ENCODE data around the gene HOXA3. TPM values are rescaled to one million over a fixed set of nuclear protein-coding genes. Genes with fewer than 3 reads are reported as not detected.

Gene HOXA3
- total RNA-seq, 2 donors from 2014 or later = not detected

- H3K27me3 Mint-ChIP-seq (ENCODE audit: insufficient read depth) = peaks cover 97% of the 10 kb centered on the region
- H3K27ac ChIP-seq (ENCODE audit: low read depth, low read length) = no peak overlapping the region
- no peaks in the 10 kb centered on the region for H3K4me1 Mint-ChIP-seq
- no peaks in the 10 kb centered on the region for H3K9me3 ChIP-seq (ENCODE audit: control insufficient read depth, low read length)
- peaks cover 99% of the 10 kb centered on the region for H3K27me3 ChIP-seq (ENCODE audit: control insufficient read depth, insufficient read depth, low read length, poor library complexity, severe bottlenecking)
- no peak for DNase-seq
- no peak overlapping the region for H3K27ac Mint-ChIP-seq
- H3K36me3 ChIP-seq (ENCODE audit: control insufficient read depth, insufficient read depth, low read length) = no peaks in the 10 kb centered on the region
- no peaks in the 10 kb centered on the region for H3K4me1 ChIP-seq (ENCODE audit: control insufficient read depth, insufficient read depth, low read length)
- H3K4me3 Mint-ChIP-seq = no peak overlapping the region
- H3K9ac ChIP-seq (ENCODE audit: extremely low read depth, low read length, poor library complexity, severe bottlenecking) = no peak overlapping the region
- H3K4me3 ChIP-seq (ENCODE audit: low read length) = no peak overlapping the region
- no peaks in the 10 kb centered on the region for H3K9me3 Mint-ChIP-seq
- H3K36me3 Mint-ChIP-seq (ENCODE audit: low read depth) = no peaks in the 10 kb centered on the region
- WGBS, 2 experiments (ENCODE audit: insufficient coverage in 1 of 2, insufficient read length in 1 of 2) = 14 to 17% methylated on average over 2 of the region's 2 CpGs
- no peak for TF ChIP-seq CTCF (conservative IDR thresholded peaks at IDR 0.05)
These were observed 18.0 kb downstream of the HOXA3 start for GRCh38 chr7:27134392-27134791.

GRCh38 chr7:27133409-27134231 is 18.8 kb downstream of the HOXA3 start:
- H3K27ac Mint-ChIP-seq = no peak overlapping the region
- Histone ChIP-seq H3K9ac (ENCODE audit: extremely low read depth, low read length, poor library complexity, severe bottlenecking) (no peak overlapping the region), H3K27me3 (ENCODE audit: control insufficient read depth, insufficient read depth, low read length, poor library complexity, severe bottlenecking) (peaks cover 99% of the 10 kb centered on the region), H3K36me3 (ENCODE audit: control insufficient read depth, insufficient read depth, low read length) (no peaks in the 10 kb centered on the region), H3K27ac (ENCODE audit: low read depth, low read length) (no peak overlapping the region), H3K4me3 (ENCODE audit: low read length) (no peak overlapping the region), H3K4me1 (ENCODE audit: control insufficient read depth, insufficient read depth, low read length) (no peaks in the 10 kb centered on the region), H3K9me3 (ENCODE audit: control insufficient read depth, low read length) (peaks cover 4% of the 10 kb centered on the region)
- H3K36me3 Mint-ChIP-seq (ENCODE audit: low read depth) = no peaks in the 10 kb centered on the region
- 14 to 22% methylated on average over 13 to 18 of the region's 18 CpGs for WGBS, 2 experiments (ENCODE audit: insufficient coverage in 1 of 2, insufficient read length in 1 of 2)
- H3K9me3 Mint-ChIP-seq = no peaks in the 10 kb centered on the region
- no peak for TF ChIP-seq CTCF (conservative IDR thresholded peaks at IDR 0.05)
- DNase-seq = no peak
- H3K4me1 Mint-ChIP-seq = no peaks in the 10 kb centered on the region
- no peak overlapping the region for H3K4me3 Mint-ChIP-seq
- H3K27me3 Mint-ChIP-seq (ENCODE audit: insufficient read depth) = peaks cover 97% of the 10 kb centered on the region

GRCh38 chr7:27132978-27133377 is 19.4 kb downstream of the HOXA3 start:
- Mint-ChIP-seq H3K9me3 (no peaks in the 10 kb centered on the region), H3K36me3 (ENCODE audit: low read depth) (no peaks in the 10 kb centered on the region), H3K4me1 (no peaks in the 10 kb centered on the region), H3K27ac (no peak overlapping the region), H3K4me3 (no peak overlapping the region), H3K27me3 (ENCODE audit: insufficient read depth) (peaks cover 97% of the 10 kb centered on the region)
- Histone ChIP-seq H3K27me3 (ENCODE audit: control insufficient read depth, insufficient read depth, low read length, poor library complexity, severe bottlenecking) (peaks cover 99% of the 10 kb centered on the region), H3K4me3 (ENCODE audit: low read length) (no peak overlapping the region), H3K9me3 (ENCODE audit: control insufficient read depth, low read length) (peaks cover 7% of the 10 kb centered on the region), H3K4me1 (ENCODE audit: control insufficient read depth, insufficient read depth, low read length) (no peaks in the 10 kb centered on the region), H3K27ac (ENCODE audit: low read depth, low read length) (no peak overlapping the region), H3K36me3 (ENCODE audit: control insufficient read depth, insufficient read depth, low read length) (no peaks in the 10 kb centered on the region), H3K9ac (ENCODE audit: extremely low read depth, low read length, poor library complexity, severe bottlenecking) (no peak overlapping the region)
- DNase-seq = no peak
- TF ChIP-seq CTCF (conservative IDR thresholded peaks at IDR 0.05) = no peak
- WGBS, 2 experiments (ENCODE audit: insufficient coverage in 1 of 2, insufficient read length in 1 of 2) = 25 to 26% methylated on average over 6 of the region's 6 CpGs
